Nephron (organoid): ENCODE data around the gene PRRT1.

ENCODE experiments used
- H3K27ac Mint-ChIP-seq, 3 experiments: 2 replicates each; pipeline ENCODE4 v1.8.0; 2020; ENCODE audit warnings: mixed read lengths in 3 of 3, mild to moderate bottlenecking in 2 of 3, moderate library complexity in 1 of 3
- H3K27me3 Mint-ChIP-seq: 2 replicates; pipeline ENCODE4 v1.8.0; 2021; ENCODE audit warnings: low read depth, mild to moderate bottlenecking, moderate library complexity, mixed read lengths
- H3K36me3 Mint-ChIP-seq: 2 replicates; pipeline ENCODE4 v1.8.0; 2020; ENCODE audit warnings: low read depth, mixed read lengths
- H3K4me1 Mint-ChIP-seq: 2 replicates; pipeline ENCODE4 v1.8.0; 2020; ENCODE audit warnings: mixed read lengths
- H3K4me3 Mint-ChIP-seq, 3 experiments: 2 replicates each; pipeline ENCODE4 v1.8.0; 2020; ENCODE audit warnings: mild to moderate bottlenecking in 3 of 3, mixed read lengths in 3 of 3, moderate library complexity in 2 of 3
- H3K9me3 Mint-ChIP-seq: 2 replicates; pipeline ENCODE4 v1.8.0; 2020; ENCODE audit warnings: mixed read lengths
- TF ChIP-seq, protein P1 (sequence below), 3 experiments: fragments of 200-600 bp; sonication (generic); IDR thresholded peaks; one replicate each; pipeline ENCODE4 v1.5.0; 2021; ENCODE audit warnings: antibody characterized with exemption in 3 of 3; ENCODE audit not compliant: unreplicated experiment in 3 of 3

PRRT1 gene

DNA sequence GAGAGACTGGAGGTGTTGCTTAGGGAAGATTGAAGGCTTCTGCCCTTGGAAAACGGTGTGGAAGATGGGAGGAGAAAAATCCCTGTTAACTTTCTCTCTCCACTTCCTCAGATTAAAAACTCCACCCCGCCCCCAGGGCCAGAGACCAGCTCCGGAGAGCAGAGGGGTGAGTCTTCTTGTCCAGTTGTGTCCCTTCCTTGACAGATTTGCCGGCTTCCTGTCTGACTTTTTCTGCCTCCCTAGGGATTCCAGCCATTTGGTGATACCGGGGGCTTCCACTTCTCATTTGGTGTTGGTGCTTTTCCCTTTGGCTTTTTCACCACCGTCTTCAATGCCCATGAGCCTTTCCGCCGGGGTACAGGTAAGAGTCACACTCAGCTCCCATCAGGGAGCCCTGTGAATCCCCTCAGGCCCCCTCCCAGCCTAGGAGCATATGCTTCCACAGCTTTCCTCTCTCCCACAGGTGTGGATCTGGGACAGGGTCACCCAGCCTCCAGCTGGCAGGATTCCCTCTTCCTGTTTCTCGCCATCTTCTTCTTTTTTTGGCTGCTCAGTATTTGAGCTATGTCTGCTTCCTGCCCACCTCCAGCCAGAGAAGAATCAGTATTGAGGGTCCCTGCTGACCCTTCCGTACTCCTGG is 28.1 kb upstream of the PRRT1 start:
- peak overlapping the region; percentile 77 to 89 (median 87) for H3K4me3 Mint-ChIP-seq
- TF ChIP-seq, protein P1, sequence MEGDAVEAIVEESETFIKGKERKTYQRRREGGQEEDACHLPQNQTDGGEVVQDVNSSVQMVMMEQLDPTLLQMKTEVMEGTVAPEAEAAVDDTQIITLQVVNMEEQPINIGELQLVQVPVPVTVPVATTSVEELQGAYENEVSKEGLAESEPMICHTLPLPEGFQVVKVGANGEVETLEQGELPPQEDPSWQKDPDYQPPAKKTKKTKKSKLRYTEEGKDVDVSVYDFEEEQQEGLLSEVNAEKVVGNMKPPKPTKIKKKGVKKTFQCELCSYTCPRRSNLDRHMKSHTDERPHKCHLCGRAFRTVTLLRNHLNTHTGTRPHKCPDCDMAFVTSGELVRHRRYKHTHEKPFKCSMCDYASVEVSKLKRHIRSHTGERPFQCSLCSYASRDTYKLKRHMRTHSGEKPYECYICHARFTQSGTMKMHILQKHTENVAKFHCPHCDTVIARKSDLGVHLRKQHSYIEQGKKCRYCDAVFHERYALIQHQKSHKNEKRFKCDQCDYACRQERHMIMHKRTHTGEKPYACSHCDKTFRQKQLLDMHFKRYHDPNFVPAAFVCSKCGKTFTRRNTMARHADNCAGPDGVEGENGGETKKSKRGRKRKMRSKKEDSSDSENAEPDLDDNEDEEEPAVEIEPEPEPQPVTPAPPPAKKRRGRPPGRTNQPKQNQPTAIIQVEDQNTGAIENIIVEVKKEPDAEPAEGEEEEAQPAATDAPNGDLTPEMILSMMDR (IDR thresholded peaks at IDR 0.05; ENCODE audit: unreplicated experiment in 3 of 3): no peak
- H3K27ac Mint-ChIP-seq: peak overlapping the region; percentile 55 to 71 (median 59)
- H3K4me1 Mint-ChIP-seq: peaks cover 34% of the 10 kb centered on the region
- H3K27me3 Mint-ChIP-seq: no peaks in the 10 kb centered on the region
- peaks cover 22% of the 10 kb centered on the region for H3K36me3 Mint-ChIP-seq
- H3K9me3 Mint-ChIP-seq: no peaks in the 10 kb centered on the region

GRCh38 chr6:32178547-32179440 is 27.1 kb upstream of the PRRT1 start:
- peak overlapping the region; percentile 87 to 96 (median 89) for H3K4me3 Mint-ChIP-seq
- TF ChIP-seq, protein P1 (IDR thresholded peaks at IDR 0.05; ENCODE audit: unreplicated experiment in 3 of 3): no peak
- peaks cover 22% of the 10 kb centered on the region for H3K36me3 Mint-ChIP-seq
- peaks cover 41% of the 10 kb centered on the region for H3K4me1 Mint-ChIP-seq
- no peaks in the 10 kb centered on the region for H3K27me3 Mint-ChIP-seq
- H3K9me3 Mint-ChIP-seq: no peaks in the 10 kb centered on the region
- peak overlapping the region; percentile 98 to 100 (median 99) for H3K27ac Mint-ChIP-seq

DNA sequence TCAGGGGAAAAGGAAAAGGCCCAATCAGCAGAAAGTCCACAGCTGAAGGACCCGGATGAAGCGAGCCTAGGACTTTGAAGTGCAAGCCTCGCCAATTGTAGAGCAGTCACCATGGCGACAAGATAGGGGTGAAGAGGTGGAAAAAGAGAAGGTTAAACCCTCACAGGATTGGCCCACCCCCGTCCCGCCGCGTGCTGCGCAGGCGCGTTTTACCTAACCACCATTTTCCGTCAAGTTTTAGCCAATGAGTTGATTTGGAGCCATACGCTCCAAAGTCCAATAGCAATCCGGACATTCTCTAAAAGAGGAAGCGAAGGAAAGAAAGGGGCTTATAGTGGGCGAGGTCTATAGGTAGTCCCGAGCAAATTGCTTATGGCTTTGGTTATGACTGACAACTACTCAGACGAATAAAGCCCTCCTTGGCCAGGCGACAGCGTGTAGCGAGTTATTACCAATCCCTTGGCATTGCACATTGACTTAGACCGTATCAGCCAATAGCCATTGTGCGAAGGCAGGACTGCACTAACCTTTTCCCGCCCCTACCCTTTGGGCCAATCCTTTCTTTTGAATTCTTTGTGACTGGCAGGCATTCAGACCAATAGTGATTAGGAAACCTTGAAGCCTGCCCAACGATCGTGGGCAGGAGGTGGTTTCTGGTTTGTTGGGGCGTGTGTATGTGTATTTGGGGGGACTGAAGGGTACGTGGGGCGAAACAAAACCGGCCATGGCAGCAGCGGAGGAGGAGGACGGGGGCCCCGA is 26.2 kb upstream of the PRRT1 start, which contains the start of gene RNF5:
TSS of gene RNF5 (plus strand) at position 618 of the 759 bp plus-strand sequence. CDS start at position 725, 107 bp downstream.
- peaks cover 47% of the 10 kb centered on the region for H3K4me1 Mint-ChIP-seq
- TF ChIP-seq, protein P1 (IDR thresholded peaks at IDR 0.05; ENCODE audit: unreplicated experiment in 3 of 3): no peak

GRCh38 chr6:32177183-32177787 is 25.5 kb upstream of the PRRT1 start:
- H3K27ac Mint-ChIP-seq: peak overlapping the region; percentile 98 to 100 (median 99)
- TF ChIP-seq, protein P1 (IDR thresholded peaks at IDR 0.05; ENCODE audit: unreplicated experiment in 3 of 3): no peak
- no peaks in the 10 kb centered on the region for H3K9me3 Mint-ChIP-seq
- H3K36me3 Mint-ChIP-seq: peaks cover 22% of the 10 kb centered on the region
- H3K4me3 Mint-ChIP-seq: peak overlapping the region; percentile 87 to 96 (median 89)
- H3K27me3 Mint-ChIP-seq: no peaks in the 10 kb centered on the region
- peaks cover 47% of the 10 kb centered on the region for H3K4me1 Mint-ChIP-seq

More for the DNA sequence above, 26.2 kb upstream of the PRRT1 start, which contains the start of gene RNF5:
- peak within 1 kb of the TSS; percentile 98 to 100 (median 99) for H3K27ac Mint-ChIP-seq
- no peaks in the 10 kb centered on the region for H3K27me3 Mint-ChIP-seq
- peak within 1 kb of the TSS; percentile 87 to 96 (median 89) for H3K4me3 Mint-ChIP-seq
- peaks cover 22% of the 10 kb centered on the region for H3K36me3 Mint-ChIP-seq
- H3K9me3 Mint-ChIP-seq: no peaks in the 10 kb centered on the region

- Mint-ChIP-seq H3K36me3 (peaks cover 23% of the 10 kb centered on the region), H3K27me3 (no peaks in the 10 kb centered on the region), H3K4me3 (peak overlapping the region; percentile 87 to 96 (median 89)), H3K4me1 (peaks cover 47% of the 10 kb centered on the region), H3K9me3 (no peaks in the 10 kb centered on the region), H3K27ac (peak overlapping the region; percentile 98 to 100 (median 99))
- TF ChIP-seq, protein P1 (IDR thresholded peaks at IDR 0.05; ENCODE audit: unreplicated experiment in 3 of 3): no peak
Observed at GRCh38 chr6:32176476-32177182, 24.9 kb upstream of the PRRT1 start.
